NCI-H82 treated with DMSO at 0.1 percent for 48 hours (cell line): ENCODE results near the gene RBPMS2.
A peak's percentile ranks its signal among the peaks of the same experiment; 100 is the strongest.

Source experiments
- DNase-seq: peaks from one replicate; lab custom pipeline; 2025; ENCODE audit not compliant: unreplicated experiment; lab: John Stamatoyannopoulos, UW

The RBPMS2 gene

DNA sequence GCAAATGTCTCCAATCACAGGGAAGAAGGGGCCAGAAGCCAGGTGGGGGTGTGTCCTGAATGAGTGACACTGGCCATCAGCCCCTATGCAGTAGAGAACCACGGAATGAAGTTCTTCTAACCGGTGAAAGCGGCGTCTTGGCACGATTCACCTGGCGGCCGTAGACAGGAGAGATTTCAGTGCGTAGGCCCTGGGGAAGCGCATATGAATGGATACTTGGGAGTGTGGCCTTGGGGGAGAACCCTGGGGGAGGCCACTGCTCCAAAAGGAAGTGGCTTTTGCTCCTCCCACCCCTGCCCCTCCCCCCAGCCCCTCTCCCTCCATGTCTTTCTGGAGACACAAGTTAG is 43.6 kb downstream of the RBPMS2 start:
- no peak for DNase-seq

DNA sequence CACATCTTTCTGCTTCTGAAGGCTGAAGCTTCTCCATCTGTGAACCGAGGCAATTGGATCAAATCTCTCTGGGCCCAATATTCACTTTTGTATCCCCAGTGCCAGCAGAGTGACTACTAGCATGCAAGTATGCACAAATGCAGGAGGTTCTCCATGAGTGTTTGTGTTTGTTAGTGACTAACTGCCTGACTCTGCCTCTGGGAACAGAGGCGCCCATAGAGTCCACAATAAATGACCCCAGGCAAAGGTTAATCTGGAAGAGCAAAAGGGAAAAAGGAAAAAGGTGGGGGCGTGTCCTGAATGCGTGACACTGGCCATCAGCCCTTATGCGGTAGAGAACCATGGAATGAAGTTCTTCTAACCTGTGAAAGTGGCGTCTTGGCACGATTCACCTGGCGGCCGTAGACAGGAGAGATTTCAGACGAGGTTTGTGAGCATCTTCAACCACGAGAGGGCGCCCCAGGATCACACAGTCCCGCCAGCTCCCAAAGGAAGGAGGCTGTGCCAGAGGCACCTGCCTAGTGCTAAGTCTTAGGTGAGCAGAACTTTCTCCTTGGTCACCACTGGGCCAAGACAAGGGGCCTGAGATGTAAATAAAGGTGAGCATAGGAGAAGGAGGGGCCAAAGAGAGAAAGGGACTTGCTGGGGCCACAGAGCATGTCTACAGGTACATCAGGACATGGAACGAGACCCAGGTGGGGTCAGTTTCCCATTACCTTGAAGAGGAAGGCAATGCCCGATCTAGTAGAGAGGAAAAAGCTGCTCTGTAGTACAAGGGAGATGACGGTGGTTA is 44.2 kb downstream of the RBPMS2 start:
- DNase-seq, result peak; percentile 77

DNA sequence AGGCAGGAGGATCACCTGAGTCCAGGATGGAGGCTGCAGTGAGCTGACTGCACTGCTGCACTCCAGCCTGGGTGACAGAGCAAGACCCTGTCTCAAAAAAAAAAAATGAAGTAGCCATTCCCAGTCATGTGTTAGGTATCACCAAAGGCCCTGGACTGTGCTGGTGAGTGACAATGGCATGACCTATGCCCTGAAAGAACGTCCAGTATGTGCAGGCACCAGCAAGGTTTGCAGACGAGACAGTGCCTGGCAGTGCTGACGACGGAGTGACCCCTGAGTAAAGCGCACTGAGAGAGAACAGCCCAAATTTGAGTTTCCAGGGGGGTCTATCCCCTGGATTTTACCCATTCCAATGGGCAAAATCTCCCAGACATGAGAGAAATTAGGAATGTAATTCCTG is 45.2 kb downstream of the RBPMS2 start:
- no peak for DNase-seq

DNA sequence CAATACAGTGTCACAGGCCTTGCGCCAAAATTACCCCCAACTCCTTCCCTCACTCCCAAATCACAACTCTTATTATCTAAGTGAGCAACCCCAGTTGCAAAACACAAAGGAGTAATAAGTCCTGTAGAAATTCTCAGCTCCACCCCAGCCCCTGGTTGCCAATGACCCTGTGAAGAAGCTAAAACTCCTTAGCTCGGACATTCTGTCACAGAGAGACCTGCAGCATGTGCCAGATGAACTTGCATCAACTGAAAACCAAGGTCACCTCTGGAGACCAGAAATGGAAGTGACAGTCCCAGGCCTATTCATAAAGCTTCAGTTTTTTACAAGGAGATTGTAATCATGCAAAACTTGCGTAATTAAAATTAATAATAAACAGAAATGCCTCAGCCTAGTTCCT is 55.2 kb downstream of the RBPMS2 start:
- DNase-seq, result no peak

DNA sequence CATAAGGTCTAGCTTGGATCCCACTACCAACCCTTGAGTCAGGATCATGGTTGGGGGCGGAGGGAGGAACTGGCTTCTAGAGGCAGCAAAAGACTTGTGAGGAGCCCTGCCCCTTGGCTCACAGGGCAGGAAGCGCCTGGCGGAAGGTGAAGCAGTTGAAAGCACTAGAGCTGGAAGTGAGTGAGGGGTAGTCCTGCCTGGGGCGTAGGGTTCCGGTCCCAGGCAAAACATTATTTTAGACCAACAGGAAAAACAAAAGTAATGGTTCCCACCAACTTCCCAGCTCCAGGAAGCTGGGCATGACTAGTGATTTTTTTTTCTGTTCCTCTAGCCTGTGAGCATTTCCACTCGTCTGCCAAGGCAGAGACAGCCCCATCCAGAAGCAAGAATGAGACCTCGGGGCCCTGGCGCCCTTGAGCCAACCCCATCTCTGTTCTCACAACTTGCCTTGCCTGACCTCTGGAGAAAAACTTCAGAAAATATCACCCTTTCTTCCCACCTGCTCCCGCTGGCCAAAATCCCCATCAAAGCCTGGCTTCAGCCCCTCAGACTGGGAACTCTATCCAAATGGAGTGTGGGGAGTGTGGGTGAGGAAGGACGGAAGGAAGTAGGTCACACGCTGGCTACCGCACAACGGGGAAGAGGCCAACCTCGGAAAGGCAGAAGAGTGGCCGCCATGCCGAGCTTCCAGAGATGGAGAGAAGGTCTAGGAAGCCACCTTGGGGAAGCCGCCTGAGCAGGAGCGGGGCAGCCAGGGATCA is 57.5 kb downstream of the RBPMS2 start:
- no peak for DNase-seq

DNA sequence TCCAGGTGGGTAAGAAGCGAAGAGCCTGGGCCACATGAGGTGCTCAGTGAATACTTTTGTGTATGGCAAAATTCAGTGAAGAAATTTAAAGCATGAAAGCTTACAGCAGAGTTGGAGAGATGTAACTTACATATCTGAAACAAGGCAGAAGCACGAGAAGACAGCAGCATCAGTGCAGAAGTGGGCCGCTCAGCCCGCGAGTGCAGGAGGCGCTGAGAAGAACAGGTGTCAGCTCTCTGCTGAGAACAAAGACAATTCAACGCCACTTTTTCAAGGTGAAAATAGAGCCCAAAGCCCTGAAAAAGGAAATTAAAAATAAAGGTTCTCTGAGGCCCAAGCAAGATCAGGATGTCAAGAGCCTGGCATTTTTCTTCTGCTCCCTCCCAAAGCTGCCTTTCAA is 58.3 kb downstream of the RBPMS2 start:
- no peak for DNase-seq

DNA sequence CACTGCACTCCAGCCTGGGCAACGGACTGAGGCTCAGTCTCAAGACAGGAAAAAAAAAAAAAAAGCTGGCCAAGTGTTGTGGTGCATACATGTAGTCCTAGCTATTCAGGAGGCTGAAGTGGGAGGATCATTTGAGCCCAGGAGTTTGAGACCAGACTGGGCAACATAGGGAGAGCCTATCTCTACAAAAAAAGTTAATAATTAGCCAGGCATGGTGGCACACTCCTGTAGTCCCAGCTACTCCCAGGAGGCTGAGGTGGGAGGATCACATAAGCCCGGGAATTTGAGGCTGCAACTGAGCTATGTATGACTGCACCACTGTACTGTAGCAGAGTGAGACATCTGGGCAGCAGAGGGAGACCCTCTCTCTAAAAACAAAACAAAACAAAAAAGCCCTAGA is 58.9 kb downstream of the RBPMS2 start:
- no peak for DNase-seq

DNA sequence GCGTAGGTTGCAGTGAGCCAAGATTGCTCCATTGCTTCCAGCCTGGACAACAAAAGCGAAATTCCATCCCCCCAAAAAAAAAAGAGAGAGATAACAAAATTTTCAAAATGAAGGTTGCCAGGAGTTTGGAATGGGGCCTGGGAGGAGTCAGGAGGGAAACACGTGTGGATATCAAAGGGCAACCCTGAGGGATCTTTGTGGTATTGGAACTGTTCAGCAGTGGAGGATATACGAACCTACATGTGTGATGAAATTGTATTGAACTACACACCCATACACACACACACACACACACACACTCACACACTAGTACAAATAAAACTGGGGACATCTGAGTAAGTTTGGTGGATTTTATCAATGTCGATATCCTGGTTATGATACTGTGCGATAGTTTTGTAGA is 61.8 kb downstream of the RBPMS2 start:
- DNase-seq, result no peak

DNA sequence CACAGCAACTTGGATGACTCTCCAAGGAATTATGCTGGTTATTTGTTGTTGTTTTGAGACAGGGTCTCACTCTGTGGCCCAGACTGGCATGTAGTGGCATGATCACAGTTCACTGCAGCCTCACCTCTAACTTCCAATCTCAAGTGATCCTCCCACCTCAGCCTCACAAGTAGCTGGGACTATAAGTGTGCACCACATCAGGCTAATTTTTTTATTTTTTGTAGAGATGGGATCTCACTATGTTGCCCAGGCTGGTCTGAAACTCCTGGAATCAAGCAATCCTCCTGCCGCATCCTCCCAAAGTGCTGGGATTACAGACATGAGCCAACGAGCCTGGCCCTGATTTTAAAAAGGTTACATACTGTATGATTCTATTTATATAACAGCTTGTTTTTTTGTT is 63.0 kb downstream of the RBPMS2 start:
- no peak for DNase-seq

DNA sequence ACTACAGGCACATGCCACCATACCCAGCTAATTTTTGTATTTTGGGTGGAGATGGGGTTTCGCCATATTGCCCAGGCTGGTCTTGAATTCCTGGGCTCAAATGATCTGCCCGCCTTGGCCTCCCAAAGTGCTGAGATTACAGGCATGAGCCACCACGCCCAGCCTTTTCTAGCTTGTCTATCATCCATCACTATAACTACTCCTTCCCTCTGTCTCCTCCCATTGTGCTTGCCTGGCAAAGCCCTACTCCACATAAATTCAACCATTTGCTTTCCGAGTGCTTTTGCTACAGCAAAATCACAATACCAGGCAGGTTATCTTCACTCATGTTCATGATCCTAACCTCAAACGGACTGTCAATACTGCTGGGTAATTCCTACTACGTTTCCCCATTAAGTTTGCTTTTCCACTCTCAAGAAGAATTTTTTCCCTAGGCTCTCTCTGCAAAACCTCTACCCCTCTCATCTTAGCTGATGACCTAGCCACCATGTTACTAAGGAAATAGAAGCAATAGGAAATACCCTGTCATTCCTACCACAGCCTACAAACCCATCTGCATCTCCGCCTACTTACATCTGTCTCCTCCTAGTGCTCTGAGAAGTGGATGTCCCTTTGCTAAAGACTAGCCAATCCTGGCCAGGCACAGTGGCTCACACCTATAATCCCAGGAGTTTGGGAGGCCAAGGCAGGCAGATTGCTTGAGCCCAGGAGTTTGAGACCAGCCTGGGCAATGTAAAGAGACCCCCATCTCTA is 64.5 kb downstream of the RBPMS2 start:
- DNase-seq, result no peak

DNA sequence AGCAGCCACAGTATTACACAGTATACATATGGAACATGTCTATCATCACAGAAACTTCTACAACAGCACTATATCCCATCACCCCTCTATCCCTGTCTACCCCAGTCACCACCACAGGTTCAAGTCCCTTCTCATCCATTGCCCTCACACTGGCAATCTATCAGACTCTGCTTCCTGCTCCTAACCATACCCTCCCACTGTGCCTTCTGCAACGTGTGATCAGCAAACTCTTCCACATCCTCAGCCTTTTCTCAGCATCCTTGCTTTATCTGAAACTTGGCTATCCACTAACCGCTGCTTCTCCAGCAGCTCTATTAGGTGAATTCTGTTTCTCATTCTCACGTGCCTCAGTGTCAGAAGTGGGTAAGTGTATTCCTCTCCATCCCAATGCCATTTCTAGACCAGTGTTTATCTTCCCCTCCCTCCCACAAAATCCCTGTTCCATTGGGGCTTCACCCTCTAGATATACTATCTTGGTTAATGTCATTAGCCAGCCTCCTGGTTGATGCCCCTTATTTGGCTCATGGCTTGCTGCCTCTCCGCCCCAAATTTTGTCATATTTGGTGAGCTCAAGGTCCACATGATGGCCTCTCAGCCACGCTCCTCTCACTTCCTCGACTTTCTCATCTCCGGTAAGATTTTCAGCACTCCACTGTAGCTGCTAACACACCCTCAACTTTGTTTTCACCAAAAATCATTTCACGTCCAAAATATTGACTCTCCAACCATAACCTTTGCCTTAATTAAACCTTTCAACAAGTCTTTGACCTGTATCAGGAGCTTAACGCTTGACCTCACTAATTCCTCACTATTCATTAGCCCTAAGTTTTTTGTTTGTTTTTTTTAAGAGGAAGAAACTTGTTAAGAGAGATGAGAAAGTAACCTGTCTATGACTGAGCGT is 69.1 kb downstream of the RBPMS2 start:
- DNase-seq, result no peak

DNA sequence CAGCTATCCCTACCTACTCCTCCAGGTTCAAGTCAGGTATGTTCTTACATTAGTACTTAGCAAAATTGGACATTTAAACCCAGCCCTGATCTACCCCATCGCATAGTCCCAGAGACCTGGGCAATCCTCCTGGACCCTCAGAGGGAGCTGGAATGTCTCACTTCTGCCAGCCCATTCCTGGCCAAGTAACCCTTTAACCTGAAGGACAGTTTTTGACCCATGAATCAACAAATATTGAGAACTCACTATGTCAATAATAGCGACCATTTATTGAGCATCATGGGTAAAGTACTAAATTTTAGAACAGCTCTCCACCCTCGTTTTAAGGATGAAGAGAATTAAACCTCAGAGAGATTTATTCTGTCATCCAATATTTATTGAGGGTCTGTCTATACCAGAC is 70.4 kb downstream of the RBPMS2 start:
- no peak for DNase-seq

DNA sequence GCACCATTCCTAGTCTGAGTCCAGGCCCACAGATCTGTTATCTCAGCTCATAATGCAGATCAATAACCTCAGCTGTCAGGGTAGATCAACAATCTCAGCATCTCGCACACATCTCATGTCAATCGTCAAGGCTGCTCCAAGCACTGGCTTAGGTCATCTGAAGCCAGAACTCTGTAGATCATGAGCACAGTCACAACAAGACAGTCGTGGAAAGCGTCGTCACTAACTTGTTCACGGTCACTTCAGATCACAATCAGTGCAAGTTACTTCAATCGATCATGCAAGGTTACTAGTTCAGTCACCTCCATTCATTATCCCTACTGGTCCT is 71.8 kb downstream of the RBPMS2 start:
- no peak for DNase-seq

DNA sequence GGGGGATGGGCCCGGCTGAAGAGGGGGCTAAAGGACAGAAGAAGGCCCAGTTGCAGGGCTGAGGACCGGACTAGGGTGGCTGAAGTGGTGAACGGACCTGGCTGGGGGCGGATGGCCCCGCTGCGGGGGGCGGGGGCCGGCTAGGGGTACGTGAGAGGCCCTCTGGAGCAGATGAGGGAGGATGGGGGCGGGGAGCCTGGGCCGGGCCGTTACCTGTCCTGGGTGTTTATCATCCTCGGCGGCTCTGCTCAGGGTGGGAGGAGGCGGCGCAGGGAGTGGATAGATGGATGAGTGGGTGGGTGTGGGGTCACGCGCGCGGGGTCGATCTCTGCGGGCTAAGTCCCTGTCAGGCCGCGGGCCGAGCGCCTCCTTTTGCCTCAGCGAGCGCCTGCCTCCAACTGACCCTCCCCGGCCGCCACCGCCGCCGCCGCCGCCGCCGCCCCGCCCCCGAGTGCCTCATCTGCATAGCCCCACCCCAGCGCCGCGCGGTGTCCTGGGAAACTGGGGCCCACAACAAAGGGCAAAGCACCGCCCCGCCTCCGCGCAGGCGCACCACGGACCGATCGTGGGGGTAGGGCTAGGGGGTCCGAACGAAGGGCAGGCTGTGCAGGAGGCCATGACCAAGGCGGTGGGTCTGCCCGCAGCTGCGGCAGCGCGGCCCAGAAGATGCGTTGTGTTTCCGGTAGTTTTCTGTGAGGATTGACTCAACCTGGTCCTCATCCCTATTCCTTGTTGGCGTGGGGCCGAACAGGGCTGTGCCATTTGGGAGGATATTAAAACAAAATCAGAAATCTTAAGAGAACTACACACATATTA is 72.4 kb downstream of the RBPMS2 start:
- DNase-seq, result peak; percentile 88

DNA sequence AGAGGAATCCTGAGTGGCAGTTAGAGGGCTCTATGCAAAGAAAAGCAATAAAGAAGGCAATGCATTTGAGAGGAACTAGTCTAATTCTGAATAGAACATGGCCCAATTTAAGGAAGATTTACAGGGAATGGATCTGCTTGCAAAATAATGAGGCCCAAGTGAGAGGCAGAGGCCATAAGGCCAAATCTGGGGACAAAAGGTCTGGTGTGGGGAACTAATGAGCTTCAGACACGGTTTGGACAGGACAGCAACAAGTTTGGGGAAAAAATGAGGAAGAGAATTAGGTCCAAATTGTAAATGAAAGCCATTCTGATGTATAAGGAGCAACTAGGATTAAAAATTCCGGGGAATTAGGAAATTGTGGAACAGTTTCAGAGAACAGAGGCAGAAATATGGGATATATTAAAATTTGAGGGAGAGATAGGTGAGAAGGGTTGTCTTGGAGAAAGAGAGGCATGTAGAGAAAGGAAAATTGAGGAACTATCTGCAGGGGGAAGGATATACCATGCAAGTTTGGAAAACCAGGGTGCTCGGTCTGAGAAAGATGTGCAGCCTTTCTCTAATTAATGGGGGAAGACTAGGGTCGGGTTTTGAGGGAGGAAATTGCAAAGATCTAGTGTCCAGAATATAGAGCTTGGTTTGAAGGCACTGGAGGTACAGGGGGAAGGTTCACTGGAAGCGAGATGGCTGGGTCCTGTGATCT is 73.8 kb downstream of the RBPMS2 start:
- DNase-seq, result no peak

DNA sequence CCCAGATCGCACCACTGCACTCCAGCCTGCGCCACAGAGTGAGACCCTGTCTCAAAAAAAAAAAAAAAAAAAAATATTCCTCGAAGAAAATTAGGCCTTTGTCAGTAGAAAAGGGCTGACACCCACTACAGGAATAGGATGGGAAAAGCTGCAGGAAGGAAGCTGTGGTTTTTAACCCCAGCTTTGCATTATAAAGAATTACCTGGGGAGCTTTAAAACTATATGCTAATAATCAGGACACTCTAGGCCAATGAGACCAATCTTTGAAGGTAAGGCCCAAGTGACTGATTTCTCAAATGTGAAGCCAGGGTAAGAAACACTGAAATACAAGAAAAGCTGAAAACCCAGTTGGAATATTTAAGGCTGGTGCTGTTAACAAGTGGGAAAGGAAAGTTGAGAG is 74.3 kb downstream of the RBPMS2 start:
- no peak for DNase-seq

DNA sequence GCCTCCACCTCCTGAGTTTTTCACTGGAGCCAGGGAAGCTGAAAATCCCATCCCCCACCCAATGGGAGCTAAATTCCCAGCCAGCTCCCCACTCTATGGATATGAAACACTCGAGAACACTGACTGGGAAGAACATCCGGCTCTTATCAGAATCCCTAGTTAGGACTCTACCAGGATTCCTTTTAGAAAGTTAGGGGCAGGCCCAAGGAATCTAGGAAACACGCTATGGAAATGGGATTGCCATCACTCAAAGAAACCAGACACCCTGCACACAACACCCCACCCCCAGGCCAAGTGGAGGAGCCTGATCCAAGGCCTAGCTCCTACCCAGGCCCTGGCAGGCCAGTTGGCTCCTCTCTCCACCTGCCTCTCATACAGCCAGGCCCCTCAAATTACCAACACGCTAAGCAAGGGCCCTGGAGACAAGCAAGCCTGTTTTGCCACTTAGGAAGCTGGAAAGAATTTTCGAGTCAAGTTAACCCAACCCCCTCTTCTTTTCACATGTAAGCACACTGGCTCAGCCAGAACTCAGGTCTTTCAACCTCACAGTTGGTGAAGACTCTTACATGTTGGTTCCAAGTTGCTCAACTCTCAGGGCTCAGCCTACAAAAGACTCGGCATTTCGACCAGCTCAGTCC is 75.5 kb downstream of the RBPMS2 start:
- DNase-seq, result no peak

DNA sequence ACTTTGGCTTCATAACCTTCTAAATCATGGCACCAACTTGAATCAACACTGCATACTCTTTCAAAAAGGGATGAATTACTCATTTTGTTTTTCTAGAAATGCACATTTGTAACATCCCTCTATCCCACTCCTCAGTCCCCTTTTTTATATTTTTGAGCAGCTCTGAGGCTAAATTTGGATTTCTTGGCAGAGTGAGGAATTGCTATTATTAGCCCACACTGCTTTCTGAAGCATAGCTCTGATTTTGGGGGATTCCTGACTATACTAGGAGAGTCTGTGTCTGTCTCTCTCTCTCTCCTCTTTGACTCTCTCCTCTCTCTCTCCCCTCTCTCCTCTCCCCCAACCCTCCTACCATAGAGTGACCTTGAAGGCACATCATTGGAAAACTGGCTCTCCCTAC is 76.6 kb downstream of the RBPMS2 start:
- DNase-seq, result no peak

DNA sequence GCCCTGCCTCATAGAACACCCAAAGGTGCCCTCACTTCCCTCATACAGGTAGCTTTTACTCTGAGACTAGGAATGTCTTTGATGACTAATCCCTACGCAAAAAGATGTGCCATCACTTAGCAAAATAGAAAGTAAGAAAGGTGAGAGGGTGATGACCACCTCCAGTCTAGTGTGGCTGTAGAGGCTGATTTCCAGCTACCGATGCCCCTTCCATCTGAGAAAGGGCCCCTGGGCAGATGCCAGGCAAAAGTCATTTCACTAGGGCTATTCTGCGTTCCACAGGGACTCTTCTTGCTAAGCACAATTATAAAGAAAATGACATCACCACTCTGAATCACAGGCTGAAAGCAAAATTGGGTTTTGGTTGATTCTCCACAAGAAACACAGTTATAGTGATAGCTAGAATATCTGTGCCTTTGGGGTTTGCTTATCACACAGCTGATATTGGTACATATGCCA is 77.4 kb downstream of the RBPMS2 start:
- DNase-seq, result no peak
